ENCODE data around the gene PRTFDC1. TPM values are rescaled to one million over a fixed set of nuclear protein-coding genes. Genes with fewer than 3 reads are reported as not detected.

Gene PRTFDC1
- total and polyA plus RNA-seq, 2 of the 8 experiments (the other 6 are each of a cell fraction or from before 2014, with no cell fraction given), result 5.9 to 6.6 TPM

DNA sequence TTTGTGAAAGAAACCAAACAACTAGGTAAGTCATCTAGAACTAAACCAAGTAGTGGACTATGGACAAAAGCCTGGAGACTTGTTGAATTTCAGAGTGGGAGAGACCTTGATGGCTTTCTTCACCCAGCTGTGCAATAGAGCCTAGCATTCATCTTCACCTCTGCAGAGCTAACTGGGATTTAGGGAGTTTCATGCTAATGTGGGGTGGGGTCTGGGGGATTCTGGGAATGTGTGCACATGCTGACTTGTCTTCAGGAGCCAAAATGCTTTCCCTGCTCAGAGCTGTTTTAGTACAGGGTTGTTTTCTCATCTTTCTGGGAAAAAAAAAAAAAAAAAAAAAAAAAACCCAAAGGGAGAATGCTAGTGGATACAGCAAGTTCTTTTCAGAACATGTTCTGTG, 147.4 kb downstream of the PRTFDC1 start:
- no peak overlapping the region for H2BK12ac ChIP-seq (ENCODE audit: low read depth, low read length)
- H3K56ac ChIP-seq (replicated peaks; ENCODE audit: insufficient read length, low read depth, low read length), result no peak overlapping the region
- no peak overlapping the region for H3K18ac ChIP-seq (ENCODE audit: extremely low read depth, low read length)
- no peak overlapping the region for H3K4me3 ChIP-seq (ENCODE audit: extremely low read depth in 1 of 4, insufficient read depth in 2 of 4, low read depth in 3 of 4, low read length in 4 of 4)
- no peak overlapping the region for H4K5ac ChIP-seq (ENCODE audit: insufficient read length, low read depth, low read length)
- TF ChIP-seq GABPA (IDR thresholded peaks at IDR 0.05; ENCODE audit: borderline replicate concordance, insufficient read depth, low read length) (no peak), CEBPB (IDR thresholded peaks at IDR 0.05; ENCODE audit: low read depth, low read length) (no peak), HDAC6 (IDR thresholded peaks at IDR 0.05; ENCODE audit: low read depth, low read length) (no peak), JUND (IDR thresholded peaks at IDR 0.05; ENCODE audit: low read length) (no peak), KDM1A (IDR thresholded peaks at IDR 0.05; ENCODE audit: borderline replicate concordance, low read length) (no peak), E2F6 (IDR thresholded peaks at IDR 0.05) (no peak), EGR1 (IDR thresholded peaks at IDR 0.05; ENCODE audit: borderline replicate concordance, low read depth, low read length) (no peak), SIRT6 (IDR thresholded peaks at IDR 0.05; ENCODE audit: low read length) (no peak), SRF (IDR thresholded peaks at IDR 0.05; ENCODE audit: low read depth, low read length) (no peak), CHD1 (IDR thresholded peaks at IDR 0.05; ENCODE audit: low read depth, low read length) (no peak), TAF1 (IDR thresholded peaks at IDR 0.05; ENCODE audit: low read depth, low read length) (no peak), NANOG (IDR thresholded peaks at IDR 0.05; ENCODE audit: insufficient read depth, low read depth, low read length, poor library complexity, severe bottlenecking) (no peak), BCL11A (IDR thresholded peaks at IDR 0.05; ENCODE audit: low read depth in 2 of 2, low read length in 2 of 2) (no peak), RFX5 (IDR thresholded peaks at IDR 0.05; ENCODE audit: borderline replicate concordance, low read depth, low read length) (no peak)
- TF ChIP-seq, protein P1, sequence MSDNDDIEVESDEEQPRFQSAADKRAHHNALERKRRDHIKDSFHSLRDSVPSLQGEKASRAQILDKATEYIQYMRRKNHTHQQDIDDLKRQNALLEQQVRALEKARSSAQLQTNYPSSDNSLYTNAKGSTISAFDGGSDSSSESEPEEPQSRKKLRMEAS (IDR thresholded peaks at IDR 0.05), result no peak
- H3K9me3 ChIP-seq (ENCODE audit: insufficient read depth in 2 of 2, low read depth in 1 of 2, low read length in 1 of 2), result no peaks in the 10 kb centered on the region
- DNase-seq (ENCODE audit: low read depth in 1 of 2, low spot score in 2 of 2) (no peak), FAIRE-seq (no peak)
- CTCF ChIA-PET (ENCODE audit: partially characterized antibody), result interaction anchor here (1.0 kb wide), 1 partner anchor 80 kb away, joined by 3 read pairs; no protein-coding TSS in a partner anchor
- H2BK20ac ChIP-seq (ENCODE audit: low read length), result no peak overlapping the region
- H3K23ac ChIP-seq (ENCODE audit: insufficient read length), result no peak overlapping the region
- H4K91ac ChIP-seq (replicated peaks; ENCODE audit: insufficient read length, low read length), result no peak overlapping the region
- H3K79me1 ChIP-seq (ENCODE audit: low read depth, low read length), result no peaks in the 10 kb centered on the region
- H3K27ac ChIP-seq (ENCODE audit: low read depth, low read length), result no peak overlapping the region
- H3K27me3 ChIP-seq (replicated peaks in 1 of 4; ENCODE audit: control insufficient read depth in 3 of 4, extremely low read depth in 1 of 4, insufficient read depth in 3 of 4, low read length in 3 of 4), result no peaks in the 10 kb centered on the region
- H3K79me2 ChIP-seq (ENCODE audit: control insufficient read depth in 1 of 2, insufficient read depth in 2 of 2, low read length in 2 of 2), result no peaks in the 10 kb centered on the region
- no peak overlapping the region for H2BK120ac ChIP-seq (replicated peaks; ENCODE audit: low read depth, low read length)
- POLR2A ChIA-PET (ENCODE audit: partially characterized antibody), result no interaction called here
- H3K4ac ChIP-seq (replicated peaks; ENCODE audit: insufficient read length, low read depth, low read length), result no peak overlapping the region
- H2AK5ac ChIP-seq (ENCODE audit: low read depth, low read length), result no peak overlapping the region
- H4K8ac ChIP-seq (ENCODE audit: extremely low read depth, insufficient read depth, low read length), result no peak overlapping the region
- H3K14ac ChIP-seq (ENCODE audit: insufficient read length), result no peak overlapping the region
- H2BK5ac ChIP-seq (ENCODE audit: low read depth, low read length), result no peak overlapping the region
- H3K4me1 ChIP-seq (replicated peaks in 1 of 4; ENCODE audit: control insufficient read depth in 3 of 4, insufficient read depth in 4 of 4, low read length in 3 of 4), result no peaks in the 10 kb centered on the region
- no peaks in the 10 kb centered on the region for H4K20me1 ChIP-seq (replicated peaks in 1 of 2; ENCODE audit: control insufficient read depth in 1 of 2, insufficient read depth in 2 of 2, low read length in 2 of 2)
- no peak overlapping the region for H3K9ac ChIP-seq (replicated peaks in 1 of 4; ENCODE audit: extremely low read depth in 1 of 4, low read depth in 3 of 4, low read length in 3 of 4)
- H2AFZ ChIP-seq (ENCODE audit: low read length), result no peak overlapping the region
- no peak overlapping the region for H3K4me2 ChIP-seq (ENCODE audit: insufficient read depth in 1 of 2, low read depth in 2 of 2, low read length in 2 of 2)
- no peaks in the 10 kb centered on the region for H3K23me2 ChIP-seq (ENCODE audit: low read depth, low read length)
- H3K36me3 ChIP-seq (ENCODE audit: control insufficient read depth in 2 of 4, insufficient read depth in 4 of 4, low read length in 3 of 4), result no peaks in the 10 kb centered on the region
- H2BK15ac ChIP-seq (ENCODE audit: low read length), result no peak overlapping the region

All from H1 (cell line).